ENCODE results near the gene SNN. TPM values are rescaled to one million over a fixed set of nuclear protein-coding genes. Genes with fewer than 3 reads are reported as not detected.

The SNN gene
- total RNA-seq, 1 donor from 2014 or later = 80.6 TPM

GRCh38 chr16:11672206-11673090, 4.2 kb downstream of the SNN start:
- TF ChIP-seq CTCF (IDR thresholded peaks at IDR 0.05; ENCODE audit: unreplicated experiment) = no peak
- DNase-seq (ENCODE audit: low spot score, unreplicated experiment) = no peak
- peaks cover 27% of the 10 kb centered on the region for H3K4me1 Mint-ChIP-seq (ENCODE audit: low read depth)
- no peaks in the 10 kb centered on the region for H3K27me3 Mint-ChIP-seq
- H3K27ac Mint-ChIP-seq = peak overlapping the region; percentile 56
- peaks cover 6% of the 10 kb centered on the region for H3K36me3 Mint-ChIP-seq (ENCODE audit: insufficient read depth)
- H3K4me3 Mint-ChIP-seq (ENCODE audit: low read depth) = peak overlapping the region; percentile 19
- H3K9me3 Mint-ChIP-seq (ENCODE audit: low read depth) = no peaks in the 10 kb centered on the region

GRCh38 chr16:11673091-11674000, 5.1 kb downstream of the SNN start:
- no peaks in the 10 kb centered on the region for H3K27me3 Mint-ChIP-seq
- no peaks in the 10 kb centered on the region for H3K9me3 Mint-ChIP-seq (ENCODE audit: low read depth)
- peak overlapping the region; percentile 56 for H3K27ac Mint-ChIP-seq
- peaks cover 27% of the 10 kb centered on the region for H3K4me1 Mint-ChIP-seq (ENCODE audit: low read depth)
- DNase-seq (ENCODE audit: low spot score, unreplicated experiment) = no peak
- no peak for TF ChIP-seq CTCF (IDR thresholded peaks at IDR 0.05; ENCODE audit: unreplicated experiment)
- peaks cover 6% of the 10 kb centered on the region for H3K36me3 Mint-ChIP-seq (ENCODE audit: insufficient read depth)
- no peak overlapping the region for H3K4me3 Mint-ChIP-seq (ENCODE audit: low read depth)

GRCh38 chr16:11674001-11674817, 6.0 kb downstream of the SNN start:
- DNase-seq (ENCODE audit: low spot score, unreplicated experiment) = no peak
- H3K9me3 Mint-ChIP-seq (ENCODE audit: low read depth) = no peaks in the 10 kb centered on the region
- H3K36me3 Mint-ChIP-seq (ENCODE audit: insufficient read depth) = peaks cover 8% of the 10 kb centered on the region
- H3K27ac Mint-ChIP-seq = peak overlapping the region; percentile 85
- TF ChIP-seq CTCF (IDR thresholded peaks at IDR 0.05; ENCODE audit: unreplicated experiment) = no peak
- peaks cover 27% of the 10 kb centered on the region for H3K4me1 Mint-ChIP-seq (ENCODE audit: low read depth)
- H3K27me3 Mint-ChIP-seq = no peaks in the 10 kb centered on the region
- H3K4me3 Mint-ChIP-seq (ENCODE audit: low read depth) = no peak overlapping the region

- TF ChIP-seq CTCF (IDR thresholded peaks at IDR 0.05; ENCODE audit: unreplicated experiment) = no peak
- no peak for DNase-seq (ENCODE audit: low spot score, unreplicated experiment)
- Mint-ChIP-seq H3K9me3 (ENCODE audit: low read depth) (no peaks in the 10 kb centered on the region), H3K27ac (peak overlapping the region; percentile 85), H3K4me3 (ENCODE audit: low read depth) (no peak overlapping the region), H3K27me3 (no peaks in the 10 kb centered on the region), H3K36me3 (ENCODE audit: insufficient read depth) (peaks cover 10% of the 10 kb centered on the region), H3K4me1 (ENCODE audit: low read depth) (peaks cover 25% of the 10 kb centered on the region)
Measured at GRCh38 chr16:11674818-11675560, 6.7 kb downstream of the SNN start.
